DMS153 (cell line): Measurements from ENCODE around the gene ITGAE.
A peak's percentile ranks its signal among the peaks of the same experiment; 100 is the strongest.
"Not testable (repeated sequence)": the region's sequence is repeated elsewhere in the genome, so short reads cannot be mapped to it uniquely, and the experiment has no call there.

Experiments
- DNase-seq: peaks from one replicate; lab custom pipeline; 2025; lab: John Stamatoyannopoulos, UW

ITGAE gene

GRCh38 chr17:3800362-3801271, at the start of gene ITGAE:
ITGAE (minus strand) TSS chr17:3801188; CDS start chr17:3801144, 44 bp downstream.
- DNase-seq: no peak

DNA sequence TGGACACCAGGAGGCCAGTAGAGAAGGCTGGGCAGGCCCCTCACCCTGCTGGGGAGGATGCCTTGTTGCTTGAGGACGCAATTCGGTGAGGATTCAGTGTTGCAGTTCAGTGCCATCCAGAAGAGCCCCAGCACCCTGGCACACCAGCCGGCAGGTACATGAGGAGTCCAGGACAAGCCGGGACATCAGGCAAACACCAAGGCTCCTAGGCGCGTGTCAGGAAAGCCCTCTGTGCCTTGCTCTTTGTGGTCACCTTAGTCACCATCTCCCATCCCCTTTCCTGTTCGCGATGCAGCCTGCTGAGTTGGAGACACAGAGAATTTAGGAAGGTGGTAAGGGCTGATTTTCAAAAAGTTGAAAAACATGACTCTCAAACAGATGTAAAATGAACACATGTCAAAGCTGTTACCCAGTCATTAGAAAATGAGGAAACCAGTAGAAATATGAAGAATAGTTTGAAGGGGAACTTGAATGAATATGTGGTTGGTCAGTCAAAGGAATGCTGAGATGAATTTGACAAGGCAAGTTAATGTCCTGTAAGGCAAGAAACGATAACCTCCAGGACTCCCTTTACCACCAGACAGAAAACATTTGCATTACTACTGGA, 47.3 kb upstream of the ITGAE start:
- DNase-seq: no peak

GRCh38 chr17:3847165-3847670, 46.2 kb upstream of the ITGAE start:
- no peak for DNase-seq

DNA sequence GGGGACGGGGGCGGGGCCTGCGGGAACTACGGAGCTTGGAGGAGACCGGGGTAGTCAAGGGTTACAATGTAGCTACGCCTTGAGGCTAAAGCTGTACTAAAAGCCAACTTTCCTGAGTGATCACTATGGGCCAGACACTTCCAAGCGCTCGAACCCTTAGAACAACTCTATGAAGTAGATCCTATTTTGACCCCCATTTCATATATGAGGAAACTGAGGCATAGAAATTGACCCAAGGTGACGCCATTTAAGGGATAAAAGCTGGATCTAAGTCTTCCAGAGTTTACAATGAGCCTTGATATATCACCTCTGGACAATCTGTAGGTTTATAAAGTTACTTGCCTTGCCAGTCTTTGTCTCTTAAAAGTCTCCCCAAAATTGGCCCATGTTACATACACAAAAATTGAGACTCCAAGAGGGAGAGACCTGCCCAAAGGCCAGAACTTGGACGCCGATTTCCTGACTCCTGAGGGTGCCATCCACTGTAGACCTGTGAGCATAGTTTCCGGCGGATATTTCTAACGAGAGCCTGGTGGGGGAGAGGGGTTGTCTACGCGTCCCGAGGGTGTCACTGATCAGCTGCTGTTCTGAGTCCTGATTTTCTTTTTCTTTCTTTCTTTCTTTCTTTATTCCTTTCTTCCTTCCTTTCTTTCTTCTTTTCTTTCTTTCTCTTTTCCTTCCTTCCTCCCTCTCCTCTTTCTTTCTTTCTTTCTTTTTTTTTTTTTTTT, 45.6 kb upstream of the ITGAE start:
- DNase-seq: no peak

DNA sequence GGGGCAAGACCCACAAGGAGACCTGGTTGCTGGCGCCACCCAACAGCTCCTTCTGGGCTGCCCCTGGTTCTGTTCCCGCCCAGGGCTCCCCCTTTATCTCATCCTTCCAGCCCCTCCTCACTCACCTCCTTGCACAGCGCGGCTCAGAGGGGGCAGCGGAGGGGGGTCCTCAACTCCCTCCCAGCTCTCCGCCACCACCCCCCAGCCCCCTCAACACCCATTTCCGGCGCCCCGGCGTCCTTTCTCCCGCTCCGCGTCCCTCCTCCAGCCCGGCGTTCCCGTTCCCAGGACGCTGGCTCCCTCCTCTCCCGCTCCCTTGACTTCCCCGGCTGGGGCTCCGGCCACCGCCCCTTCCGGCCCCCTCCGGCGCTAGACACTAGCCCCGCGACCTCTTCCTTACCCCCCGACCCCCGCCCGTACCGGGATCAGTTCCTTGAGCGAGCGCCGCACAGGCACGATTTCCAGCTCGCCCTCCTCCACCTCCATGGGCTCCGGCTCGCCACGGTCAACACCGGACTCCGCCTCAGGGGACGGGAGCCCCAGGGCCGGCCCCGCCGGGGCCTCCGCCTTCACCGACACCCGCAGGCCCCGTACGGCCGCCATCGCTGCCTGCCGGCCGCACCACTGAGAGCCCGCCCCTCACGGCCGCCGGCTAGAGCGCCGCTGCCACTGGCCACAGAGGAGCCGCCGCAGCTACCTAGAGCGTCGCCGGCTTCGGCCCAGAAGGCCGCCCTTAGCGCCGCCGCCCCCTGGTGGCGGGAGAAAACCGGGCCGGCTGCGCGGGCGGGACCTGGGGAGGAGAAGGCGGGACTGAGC, 44.8 kb upstream of the ITGAE start, which contains the start of gene NCBP3:
TSS of gene NCBP3 (minus strand) at position 626 of the 816 bp plus-strand sequence. CDS start at position 603, 23 bp downstream.
- DNase-seq: peak; percentile 55

GRCh38 chr17:3845291-3845620, 44.3 kb upstream of the ITGAE start:
- no peak for DNase-seq

DNA sequence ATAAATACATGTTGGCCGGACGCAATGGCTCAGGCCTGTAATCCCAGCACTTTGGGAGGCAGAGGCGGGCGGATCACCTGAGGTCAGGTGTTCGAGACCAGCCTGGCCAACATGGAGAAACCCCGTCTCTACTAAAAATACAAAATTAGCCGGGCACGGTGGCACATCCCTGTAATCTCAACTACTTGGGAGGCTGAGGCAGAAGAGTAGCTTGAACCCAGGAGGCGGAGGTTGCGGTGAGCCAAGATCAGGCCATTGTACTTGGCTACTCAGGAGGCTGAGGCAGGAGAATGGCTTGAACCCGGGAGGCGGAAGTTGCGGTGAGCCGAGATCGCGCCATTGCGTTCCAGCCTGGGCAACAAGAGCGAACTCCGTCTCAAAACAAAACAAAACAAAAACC, 43.6 kb upstream of the ITGAE start:
- not testable (repeated sequence) for DNase-seq

GRCh38 chr17:3843935-3844516, 43.0 kb upstream of the ITGAE start:
- DNase-seq: no peak

DNA sequence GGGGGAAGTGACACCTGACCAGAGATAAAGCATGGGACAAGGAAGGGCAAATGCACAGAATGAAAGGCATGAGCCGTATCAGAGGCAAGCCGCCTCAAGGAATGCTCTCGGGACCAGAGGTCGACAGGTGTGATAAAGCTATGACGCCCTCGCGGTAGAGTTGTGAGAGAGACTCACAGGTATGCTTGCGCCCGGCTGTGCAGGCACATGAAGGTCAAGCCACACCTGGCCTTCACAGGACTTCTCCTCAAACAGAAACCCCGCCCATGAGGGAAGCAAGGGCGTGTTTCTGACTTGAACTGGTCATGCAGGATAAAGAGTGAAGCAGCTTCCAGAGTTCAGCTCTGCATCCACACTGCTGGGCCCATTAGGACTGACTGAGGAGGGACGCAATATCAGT, 37.2 kb upstream of the ITGAE start:
- no peak for DNase-seq

DNA sequence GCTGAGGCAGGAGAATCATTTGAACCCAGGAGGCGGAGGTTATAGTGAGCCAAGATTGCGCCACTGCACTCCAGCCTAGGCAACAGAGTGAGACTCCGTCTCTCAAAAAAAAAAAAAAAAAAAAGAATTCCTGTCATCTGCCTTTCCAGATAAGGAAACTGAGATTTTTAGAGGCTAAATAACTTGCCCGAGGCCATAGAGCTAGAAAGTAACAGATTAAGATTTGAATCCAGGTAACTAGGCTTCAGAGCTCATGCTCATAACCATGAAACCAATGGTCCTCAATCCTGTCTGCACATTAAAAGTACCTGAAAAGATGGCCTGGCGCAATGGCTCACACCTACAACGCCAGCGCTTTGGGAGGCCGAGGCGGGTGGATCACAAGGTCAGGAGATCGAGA, 35.6 kb upstream of the ITGAE start:
- DNase-seq: no peak

DNA sequence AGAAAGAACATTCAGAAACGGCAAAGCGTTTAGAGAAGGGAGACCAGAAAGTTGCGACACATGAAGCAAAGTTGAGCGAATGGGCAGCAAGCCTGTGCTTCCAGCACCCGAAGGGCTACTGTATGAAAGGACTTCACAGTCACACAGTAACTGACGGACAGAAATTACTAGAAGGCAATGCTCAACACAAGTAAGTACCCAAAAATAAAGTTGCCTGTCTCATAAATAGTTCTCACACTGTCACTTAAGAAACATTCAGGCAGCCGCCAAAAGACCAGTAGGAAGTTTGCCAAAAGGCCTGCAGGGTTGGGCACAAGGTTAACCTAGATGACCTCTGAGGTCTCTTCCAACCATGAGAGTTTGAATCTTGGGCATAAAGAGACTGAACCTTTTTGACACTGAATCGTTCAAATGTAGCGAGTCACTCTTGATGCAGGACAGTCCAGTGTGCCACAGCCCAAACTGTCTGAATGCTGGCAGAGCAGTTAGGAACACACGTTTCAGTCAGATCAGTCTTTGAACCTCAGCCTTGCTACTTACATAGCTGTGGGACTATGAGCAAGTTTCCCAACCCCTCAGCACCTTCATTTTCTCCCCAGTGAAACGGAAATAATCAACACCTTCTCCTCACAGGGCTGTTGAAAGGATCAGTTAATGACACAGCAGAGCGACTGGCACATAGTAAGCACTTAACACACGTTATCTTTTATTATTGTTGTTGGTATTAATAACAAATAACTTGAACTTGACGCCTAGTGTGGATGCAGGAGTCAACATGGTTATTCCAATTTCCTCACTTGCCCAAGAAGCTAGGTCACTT, 34.6 kb upstream of the ITGAE start:
- DNase-seq: no peak

GRCh38 chr17:3834811-3835210, 33.8 kb upstream of the ITGAE start:
- DNase-seq: no peak

- no peak for DNase-seq
Observed at GRCh38 chr17:3828852-3829232, 27.9 kb upstream of the ITGAE start.

DNA sequence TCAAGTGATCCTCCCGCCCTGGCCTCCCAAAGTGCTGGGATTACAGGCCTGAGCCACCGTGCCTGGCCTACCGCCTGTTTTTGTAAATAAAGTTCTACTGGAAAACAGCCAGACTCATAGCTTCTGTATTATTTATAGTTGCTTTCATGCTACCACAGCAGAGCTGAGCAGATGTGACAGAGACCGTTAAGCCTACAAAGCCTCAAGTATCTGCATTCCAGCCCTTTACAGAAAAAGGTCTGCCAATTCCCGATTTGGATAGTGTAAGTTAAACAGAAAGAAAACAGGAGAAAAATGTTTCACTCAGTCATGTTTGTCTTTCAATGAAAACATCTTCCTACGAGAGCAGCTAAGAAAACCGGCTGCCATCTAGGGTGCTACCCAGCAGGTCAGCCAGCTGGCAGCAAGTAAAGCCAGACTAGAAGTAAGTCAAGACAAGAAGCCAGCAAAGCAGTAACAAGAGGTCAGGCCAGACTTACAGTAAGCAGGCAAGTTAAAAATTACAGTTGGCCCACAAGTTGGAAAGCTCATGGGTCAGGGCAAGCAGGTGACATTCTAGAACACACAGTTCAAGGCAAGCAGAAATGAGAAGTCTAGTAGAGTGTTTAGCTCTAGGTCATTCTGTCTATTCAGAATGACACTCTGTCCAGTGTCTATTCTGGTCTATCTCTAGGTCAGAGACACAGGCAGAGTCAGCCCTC, 27.3 kb upstream of the ITGAE start:
- no peak for DNase-seq

DNA sequence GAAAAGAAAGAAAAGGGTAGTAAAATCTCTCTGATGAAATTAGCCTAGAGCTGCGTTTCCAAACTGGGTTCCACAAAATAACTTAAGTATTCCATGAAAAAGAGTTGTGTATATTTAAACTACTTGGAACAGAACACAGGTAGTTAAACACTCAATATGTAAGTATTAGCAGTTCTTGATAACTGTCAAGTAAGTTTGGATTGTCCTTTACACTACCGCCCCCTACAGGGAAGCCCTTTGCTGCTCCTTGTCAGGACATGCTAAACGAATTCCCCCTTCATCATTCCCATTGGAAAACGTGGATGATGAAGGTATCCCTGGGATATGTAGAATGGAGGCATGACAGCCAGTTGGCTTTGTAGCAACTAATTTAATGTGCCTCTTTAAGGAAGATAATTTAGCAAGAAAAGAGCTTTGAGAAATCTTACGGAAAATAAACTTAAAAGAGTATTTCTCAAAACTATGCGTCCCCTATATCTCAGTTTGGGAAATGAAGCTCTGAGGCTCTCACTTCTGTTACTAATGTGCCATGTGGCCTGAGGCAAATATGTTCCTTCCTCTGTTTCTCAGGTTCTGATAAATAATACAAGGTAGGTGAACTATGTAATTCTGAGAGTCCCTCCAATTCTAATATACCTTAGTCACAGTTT, 26.3 kb upstream of the ITGAE start:
- no peak for DNase-seq

DNA sequence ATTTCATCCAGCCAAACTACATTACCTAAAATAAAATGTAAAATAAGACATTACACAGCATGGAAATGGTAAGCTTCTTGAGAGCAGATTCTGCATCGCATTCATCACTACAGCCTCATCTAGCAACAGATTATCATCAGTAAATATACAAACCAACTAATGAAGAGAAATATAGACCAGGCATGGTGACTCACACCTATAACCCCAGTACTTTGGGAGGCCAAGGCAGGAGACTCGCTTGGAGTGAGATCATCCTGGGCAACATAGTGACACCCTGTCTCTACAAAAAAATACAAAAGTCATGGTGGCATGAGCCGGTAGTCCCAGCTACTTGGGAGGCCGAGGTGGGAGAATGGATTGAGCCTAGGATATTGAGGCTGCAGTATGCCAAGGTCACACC, 25.2 kb upstream of the ITGAE start:
- no peak for DNase-seq

DNA sequence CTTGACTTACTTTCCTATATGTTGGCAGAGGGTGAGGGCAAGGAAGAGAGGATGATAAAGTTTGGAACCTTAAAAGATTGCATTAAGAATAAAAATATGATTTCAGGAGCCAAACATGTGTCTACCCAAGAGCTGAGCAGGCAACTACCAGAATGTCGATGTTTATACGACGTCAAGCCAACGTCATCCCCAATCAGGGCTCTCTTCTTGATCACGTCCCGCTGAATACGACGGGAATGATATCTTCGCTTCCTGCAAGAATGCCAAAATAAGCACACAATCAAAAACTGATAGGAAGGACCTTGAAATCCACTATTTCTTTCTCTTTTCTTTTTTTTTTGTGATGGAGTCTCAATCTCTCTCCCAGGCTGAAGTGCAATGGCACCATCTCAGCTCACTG, 20.1 kb upstream of the ITGAE start:
- DNase-seq: no peak

GRCh38 chr17:3818786-3819185, 17.8 kb upstream of the ITGAE start:
- DNase-seq: no peak

DNA sequence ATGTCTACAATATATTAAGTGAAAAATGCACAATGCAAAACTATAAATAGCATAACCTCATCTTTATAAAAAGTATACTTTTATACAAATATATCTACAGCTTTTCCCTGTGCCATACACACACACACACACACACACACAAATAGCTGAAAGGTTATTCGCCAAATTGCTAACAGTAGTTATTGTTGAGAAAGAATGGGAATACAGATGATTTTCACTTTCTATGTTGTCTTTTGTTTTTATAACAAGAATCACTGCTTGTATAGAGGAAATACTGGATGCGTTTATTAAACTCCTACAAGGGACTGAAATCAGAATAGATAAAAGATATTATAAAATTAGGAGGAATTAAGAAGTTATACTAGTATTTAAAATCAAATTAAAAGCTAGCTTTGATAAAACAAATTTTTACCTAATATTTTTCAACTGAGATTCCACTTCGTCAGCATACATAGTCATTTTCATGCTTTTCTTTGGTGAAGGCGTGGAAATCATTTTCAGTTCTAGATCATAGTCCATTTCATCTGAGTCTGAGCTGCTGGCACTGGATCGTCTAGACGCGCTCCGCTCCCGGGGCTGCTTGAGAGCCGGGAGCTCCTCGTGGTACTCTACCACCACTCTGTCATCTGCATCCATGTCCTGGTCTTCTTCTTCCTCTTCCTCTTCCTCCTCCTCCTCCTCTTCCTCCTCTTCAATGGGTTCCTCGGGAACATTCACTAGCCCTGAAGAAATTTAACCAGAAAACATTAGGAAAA, 17.0 kb upstream of the ITGAE start:
- DNase-seq: no peak
